ENCODE results near the gene TNFRSF18.

GRCh38 chr1:1194723-1195122 lies 11.7 kb downstream of the TNFRSF18 start:
- TF ChIP-seq CTCF (IDR thresholded peaks at IDR 0.05) (no peak), EZH2 (IDR thresholded peaks at IDR 0.05; ENCODE audit: borderline replicate concordance, insufficient read depth, low read depth, low read length, poor library complexity, severe bottlenecking) (no peak)
